ENCODE measurements around the gene P2RX6.
"Not testable (repeated sequence)": the region's sequence is repeated elsewhere in the genome, so short reads cannot be mapped to it uniquely, and the experiment has no call there.

P2RX6 gene

DNA sequence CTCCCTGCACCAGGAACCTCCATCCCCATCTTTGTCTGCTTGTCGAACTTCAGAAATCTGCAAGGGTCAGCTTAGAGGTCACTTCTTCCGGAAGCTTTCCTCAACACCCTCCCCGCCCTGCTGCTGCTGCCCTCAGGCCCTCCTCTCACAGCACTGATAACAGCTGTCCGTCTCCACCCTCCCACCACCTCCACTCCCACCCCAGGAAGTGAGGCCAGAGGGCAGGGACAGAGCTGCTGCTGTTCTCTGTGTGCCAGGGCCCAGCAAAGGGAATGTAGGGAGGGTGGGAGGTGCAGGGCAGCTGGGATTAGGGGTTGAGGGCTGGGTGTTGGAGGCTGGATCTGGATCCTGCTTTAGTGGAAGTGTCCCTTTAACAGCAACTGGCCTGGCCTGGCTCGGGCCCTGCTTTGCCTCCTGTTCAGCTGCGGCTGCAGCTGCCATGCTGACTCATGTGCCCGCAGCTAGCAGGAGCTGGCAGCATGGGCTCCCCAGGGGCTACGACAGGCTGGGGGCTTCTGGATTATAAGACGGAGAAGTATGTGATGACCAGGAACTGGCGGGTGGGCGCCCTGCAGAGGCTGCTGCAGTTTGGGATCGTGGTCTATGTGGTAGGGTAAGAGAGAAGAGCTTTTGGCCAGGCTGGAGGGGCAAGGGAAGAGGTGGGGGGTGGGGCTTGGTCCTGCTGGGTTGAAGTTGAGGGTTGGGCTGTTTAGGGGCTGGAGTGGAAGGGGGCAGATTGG lies at the start of gene P2RX6:
P2RX6 (plus strand) TSS at position 440 of the 740 bp plus-strand sequence; CDS start at position 450, 10 bp downstream.
- DNase-seq (ENCODE audit: low read depth, low spot score) = no peak

DNA sequence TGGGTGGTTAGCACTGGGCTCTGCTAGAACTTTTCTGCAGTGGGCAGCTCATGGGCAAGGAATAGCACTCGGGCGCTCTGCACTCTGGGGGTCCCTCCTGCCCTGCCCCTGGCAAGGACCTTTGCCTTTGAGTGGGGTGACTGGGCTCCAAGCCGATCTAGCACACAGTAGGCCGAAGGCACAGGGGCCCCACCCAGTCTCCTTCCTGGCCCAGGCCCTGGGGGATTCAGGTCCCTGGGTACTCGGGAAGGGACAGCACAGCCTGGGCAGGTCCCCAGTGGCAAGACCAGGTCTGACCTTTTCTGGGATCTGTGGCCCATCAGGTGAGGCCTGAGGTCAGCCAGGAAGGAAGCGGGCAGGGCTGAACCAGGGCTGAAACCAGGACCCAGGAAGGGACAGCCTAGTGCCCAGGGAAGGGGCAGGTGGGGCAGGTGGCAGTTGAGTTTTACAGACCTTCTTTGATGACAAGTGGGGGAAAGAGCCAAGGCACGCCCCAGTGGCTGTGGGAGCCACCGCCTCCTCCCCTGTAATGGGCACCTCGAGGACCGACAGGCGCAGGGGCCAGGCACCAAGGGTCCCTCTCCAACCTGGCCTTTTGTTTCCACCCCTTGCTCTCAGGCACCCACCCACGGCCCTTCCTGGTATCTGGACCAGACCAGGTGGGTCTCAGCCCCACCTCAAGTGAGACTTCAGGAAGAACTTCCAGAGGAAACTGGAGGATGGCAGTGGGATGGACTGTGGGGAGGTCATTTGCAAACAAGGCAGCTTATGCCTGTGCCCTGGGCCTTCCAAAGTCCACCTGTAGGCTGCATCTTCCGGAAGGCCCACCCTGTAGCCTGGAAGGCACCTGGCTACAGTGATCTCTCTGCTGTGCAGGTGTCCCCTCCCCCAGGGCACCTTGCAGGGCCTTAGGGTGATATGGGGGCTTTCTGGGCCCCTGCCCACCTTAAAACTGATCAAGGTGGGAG lies 48.8 kb upstream of the P2RX6 start:
- DNase-seq (ENCODE audit: low read depth, low spot score) = no peak

DNA sequence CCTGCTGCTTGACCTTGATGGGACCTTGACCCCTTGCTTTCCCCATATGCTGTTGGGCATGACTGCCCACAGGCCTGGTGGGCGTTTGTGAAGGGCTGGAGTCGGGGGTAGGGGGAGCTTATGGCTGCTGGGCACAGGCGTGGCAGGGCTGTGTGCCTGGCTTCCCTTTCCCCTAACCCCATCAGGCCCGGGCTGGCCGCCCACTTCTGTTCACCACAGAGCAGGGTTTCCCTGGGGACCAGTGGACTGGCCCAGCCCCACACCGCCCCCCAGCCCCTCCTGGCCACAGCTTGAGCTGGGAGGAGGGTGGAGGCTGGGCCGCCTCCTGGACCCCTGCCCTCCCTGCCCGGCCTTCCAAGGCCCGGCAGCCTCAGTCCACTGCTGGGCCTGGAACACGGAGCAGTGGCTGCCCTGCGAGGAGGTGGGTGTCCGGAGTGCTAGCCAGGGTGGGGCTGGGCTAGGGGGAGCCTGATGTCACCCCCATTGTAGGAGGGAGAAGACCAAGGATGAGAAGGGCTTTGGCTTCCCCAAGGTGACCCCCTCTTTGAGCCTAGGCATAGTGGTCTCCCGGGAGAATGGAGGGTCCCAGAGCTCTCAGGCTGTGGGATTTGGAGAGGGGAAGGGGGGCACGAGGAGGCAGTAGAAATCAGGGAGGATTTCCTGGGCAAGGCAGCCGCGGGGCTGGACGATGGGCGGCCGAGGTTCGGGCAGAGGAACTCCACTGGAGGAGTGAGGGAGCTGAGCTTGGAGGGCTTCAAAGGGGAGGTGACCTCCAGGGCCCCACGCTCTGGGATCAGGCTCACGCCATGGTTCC lies 47.9 kb upstream of the P2RX6 start, which contains the start of gene AIFM3:
AIFM3 (plus strand) TSS at position 373 of the 814 bp plus-strand sequence. CDS start 690 bp downstream, outside the sequence.
- no peak for DNase-seq (ENCODE audit: low read depth, low spot score)

DNA sequence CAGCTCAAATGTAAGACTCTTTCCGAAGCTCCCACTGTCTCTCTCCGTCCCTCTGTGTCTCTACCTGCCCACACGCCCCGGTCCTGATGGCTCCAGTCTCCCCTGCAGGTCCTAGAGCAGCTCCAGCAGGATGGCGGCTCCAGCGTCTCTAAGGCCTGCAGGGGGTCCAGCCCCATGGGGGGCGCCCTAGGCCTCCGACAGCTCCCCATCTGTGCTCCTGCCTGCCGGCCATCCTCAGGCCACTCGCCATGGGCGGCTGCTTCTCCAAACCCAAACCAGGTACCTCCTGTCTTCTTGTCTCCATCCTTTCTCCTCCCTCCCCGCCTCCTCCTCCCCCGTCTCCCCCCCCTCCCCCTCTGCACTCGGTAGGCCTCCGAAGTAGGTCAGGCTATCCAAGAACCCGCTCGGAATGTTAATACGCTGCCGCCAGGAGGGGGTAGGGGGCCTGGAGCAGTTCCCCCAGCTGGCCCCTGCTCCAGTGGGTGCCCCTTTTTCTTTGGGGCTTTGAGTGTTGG lies 47.2 kb upstream of the P2RX6 start:
- no peak for DNase-seq (ENCODE audit: low read depth, low spot score)

DNA sequence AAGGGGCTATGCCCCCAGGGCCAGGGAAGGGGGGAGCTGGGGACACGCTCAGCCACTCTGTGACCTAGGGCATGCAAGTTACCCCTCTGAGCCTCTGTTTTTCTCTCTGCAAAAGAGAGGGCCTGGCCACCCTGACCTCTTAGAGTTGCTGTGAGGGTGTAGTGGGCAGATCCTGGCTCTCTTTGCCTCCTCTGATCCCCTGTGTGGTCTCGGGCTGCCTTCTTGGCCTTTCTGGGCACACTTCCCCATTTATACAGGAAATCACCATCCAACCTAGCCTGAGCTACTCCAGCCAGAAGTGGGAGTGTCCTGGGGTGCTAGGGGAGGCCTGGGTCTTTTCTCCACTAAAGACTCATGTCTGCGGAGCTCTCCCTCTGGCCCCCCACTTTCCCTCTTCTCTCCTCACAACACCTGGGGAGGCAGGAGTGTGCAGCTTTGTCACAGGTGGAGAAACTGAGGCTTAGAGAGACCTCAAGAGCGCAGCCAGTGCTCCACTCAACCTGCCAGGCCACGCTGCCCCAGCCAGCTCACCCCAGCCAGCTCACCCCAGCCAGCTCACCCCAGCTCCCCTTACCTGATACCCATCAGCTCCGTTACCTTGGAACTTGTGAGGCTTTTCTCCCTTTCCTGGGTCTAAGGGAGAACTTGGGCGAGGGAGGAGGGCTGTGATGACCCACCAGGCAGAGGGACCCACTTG lies 46.5 kb upstream of the P2RX6 start:
- no peak for DNase-seq (ENCODE audit: low read depth, low spot score)

DNA sequence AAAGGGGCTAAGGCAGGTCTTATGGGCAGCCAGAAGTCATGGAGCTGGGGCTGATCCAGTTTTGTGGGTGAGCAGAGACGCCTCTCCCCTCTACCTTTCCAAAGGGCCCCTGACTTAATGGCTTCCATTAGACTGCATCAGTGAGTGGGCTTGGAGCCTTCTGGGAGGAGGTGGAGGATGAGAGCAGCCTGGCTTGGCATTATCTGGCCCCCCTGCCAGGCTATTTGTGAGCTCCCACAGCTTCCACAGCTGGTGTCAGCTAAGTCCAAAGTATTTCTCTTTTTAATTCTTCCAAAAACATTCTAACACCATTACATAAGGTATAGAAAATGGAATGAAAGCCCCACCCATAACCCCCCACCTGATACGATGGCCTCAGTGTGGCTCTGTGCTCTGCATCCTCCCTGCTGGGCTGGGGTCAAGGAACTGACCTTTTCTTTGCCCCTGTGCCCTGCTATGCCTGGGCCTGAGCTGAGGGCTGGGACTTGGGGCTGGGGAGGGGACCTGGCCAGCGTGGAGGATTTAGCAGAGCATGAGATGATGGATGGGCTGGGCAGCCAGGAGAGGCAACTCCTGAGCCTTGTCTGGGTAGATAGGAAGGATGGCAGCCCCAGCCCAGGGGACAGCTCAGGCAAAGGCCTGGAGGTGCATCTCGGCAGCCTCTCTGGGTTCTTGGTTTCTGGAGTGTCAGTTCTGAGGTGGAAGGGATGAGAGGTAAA lies 43.9 kb upstream of the P2RX6 start:
- DNase-seq (ENCODE audit: low read depth, low spot score) = no peak

DNA sequence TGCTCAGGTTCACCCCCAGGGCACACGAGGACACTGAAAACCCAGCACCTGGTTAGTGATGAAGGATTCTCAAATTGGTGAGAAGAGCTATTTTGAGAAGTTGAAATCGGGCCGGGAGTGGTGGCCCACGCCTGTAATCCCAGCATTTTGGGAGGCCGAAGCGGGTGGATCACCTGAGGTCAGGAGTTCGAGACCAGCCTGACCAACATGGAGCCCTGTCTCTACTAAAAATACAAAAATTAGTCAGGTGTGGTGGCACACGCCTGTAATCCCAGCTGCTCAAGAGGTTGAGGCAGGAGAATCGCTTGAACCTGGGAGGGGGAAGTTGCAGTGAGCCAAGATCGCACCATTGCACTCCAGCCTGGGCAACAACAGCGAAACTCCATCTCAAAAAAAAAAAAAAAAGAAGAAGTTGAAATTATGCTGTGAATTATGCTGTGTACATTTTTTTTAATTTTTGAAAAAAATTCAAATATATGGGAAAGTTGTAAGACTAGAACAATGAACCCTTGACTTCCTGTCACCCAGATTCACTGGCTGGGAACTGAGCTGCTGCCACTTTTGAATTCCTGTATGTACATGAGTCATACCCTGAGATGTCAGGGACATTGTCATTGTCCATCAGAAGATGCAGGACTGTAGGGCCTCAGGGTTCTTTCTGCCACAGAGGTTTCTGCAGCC lies 42.8 kb upstream of the P2RX6 start:
- DNase-seq (ENCODE audit: low read depth, low spot score) = not testable (repeated sequence)

DNA sequence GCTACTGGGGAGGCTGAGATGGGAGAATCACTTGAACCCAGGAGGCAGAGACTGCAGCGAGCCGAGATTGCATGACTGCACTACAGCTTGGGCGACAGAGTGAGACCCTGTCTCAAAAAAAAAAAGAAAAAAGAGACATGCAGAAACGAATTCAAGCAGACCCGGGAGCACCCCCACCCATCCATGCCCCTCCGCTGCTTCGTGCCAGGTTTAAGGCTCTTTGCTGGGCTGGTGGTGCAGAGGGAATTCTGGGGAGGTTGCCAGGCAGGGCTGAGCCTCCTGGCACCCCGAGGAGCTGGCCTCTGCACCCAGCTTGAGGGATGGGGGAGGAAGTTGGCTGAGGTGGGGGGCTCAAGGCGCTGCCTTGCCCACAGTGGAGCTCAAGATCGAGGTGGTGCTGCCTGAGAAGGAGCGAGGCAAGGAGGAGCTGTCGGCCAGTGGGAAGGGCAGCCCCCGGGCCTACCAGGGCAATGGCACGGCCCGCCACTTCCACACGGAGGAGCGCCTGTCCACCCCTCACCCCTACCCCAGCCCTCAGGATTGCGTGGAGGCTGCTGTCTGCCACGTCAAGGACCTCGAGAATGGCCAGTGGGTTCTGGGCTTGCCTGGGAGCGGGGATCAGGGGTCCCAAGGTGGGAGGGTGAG lies 41.9 kb upstream of the P2RX6 start:
- no peak for DNase-seq (ENCODE audit: low read depth, low spot score)

DNA sequence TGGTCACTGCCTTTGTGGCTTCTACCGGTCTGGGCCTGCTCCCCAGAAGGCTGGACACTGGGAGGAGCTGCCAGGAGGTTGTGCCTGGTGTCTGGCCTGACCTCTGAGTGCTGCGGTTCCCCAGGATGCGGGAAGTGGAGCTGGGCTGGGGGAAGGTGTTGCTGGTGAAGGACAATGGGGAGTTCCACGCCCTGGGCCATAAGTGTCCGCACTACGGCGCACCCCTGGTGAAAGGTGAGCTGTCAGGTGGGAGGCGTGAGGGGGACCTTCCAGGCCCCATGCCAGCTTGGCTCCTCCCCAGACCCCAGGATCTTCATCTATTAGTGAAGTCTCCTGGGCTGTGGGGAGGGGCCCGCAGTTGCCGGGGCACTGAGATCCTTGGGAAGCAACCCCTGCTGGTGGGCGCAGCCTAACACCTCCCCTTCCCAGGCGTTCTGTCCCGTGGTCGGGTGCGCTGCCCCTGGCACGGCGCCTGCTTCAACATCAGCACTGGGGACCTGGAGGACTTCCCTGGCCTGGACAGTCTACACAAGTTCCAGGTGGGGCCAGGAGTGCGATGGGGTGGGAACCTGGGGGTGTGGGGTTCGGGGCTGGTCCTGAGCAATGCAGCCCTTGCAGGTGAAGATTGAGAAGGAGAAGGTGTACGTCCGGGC lies 41.2 kb upstream of the P2RX6 start:
- DNase-seq (ENCODE audit: low read depth, low spot score) = no peak

DNA sequence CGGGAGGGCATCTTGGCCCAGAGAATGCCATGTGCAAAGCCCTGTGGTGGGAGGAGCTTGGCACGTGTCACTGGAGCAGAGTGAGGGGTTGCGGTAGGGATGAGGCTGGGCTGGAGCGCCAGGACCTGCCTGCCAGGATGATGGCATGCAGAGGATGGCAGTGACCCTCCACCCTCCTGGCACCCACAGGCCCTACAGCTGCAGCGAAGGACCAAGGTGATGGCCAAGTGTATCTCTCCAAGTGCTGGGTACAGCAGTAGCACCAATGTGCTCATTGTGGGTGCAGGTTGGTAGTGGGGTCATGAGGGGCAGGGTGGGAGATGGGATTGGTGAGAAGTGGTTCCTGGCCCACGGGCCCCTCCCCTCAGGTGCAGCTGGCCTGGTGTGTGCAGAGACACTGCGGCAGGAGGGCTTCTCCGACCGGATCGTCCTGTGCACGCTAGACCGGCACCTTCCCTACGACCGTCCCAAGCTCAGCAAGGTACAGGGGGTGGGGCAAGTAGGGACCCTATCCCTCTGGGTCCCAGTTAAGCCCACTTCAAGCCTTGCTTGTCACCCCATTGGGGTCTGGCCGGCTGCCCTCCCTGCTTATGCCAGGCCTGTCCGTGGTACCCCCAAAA lies 40.5 kb upstream of the P2RX6 start:
- DNase-seq (ENCODE audit: low read depth, low spot score) = no peak

DNA sequence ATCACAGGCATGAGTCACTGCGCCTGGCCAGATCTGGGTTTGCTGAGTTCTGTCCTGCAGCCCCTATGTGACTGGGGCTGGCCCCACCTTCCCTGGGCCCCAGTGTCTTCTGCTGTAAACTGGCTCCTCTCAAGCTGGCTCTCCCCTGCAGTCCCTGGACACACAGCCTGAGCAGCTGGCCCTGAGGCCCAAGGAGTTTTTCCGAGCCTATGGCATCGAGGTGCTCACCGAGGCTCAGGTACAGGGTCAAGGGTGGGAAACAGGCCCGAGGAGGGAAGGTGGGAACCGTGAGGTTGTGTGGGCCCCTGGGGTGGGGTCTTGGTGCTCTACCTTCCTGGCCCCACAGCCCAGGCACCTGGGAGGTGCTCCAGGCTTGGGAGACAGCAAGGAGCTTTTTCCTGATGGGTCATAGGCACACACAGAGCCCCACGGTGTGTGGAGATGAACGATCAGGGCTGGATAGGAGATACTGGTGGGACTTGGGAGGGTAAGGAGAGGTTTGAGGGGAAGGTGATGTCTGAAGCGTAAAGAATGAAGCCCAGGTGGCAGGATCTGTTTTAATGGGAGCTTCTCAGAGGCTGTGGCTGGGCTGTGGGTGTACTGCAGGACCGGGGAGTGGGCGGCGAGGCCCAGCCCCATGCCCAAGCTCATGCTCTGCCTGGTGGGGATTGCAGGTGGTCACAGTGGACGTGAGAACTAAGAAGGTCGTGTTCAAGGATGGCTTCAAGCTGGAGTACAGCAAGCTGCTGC lies 39.2 kb upstream of the P2RX6 start:
- DNase-seq (ENCODE audit: low read depth, low spot score) = no peak

DNA sequence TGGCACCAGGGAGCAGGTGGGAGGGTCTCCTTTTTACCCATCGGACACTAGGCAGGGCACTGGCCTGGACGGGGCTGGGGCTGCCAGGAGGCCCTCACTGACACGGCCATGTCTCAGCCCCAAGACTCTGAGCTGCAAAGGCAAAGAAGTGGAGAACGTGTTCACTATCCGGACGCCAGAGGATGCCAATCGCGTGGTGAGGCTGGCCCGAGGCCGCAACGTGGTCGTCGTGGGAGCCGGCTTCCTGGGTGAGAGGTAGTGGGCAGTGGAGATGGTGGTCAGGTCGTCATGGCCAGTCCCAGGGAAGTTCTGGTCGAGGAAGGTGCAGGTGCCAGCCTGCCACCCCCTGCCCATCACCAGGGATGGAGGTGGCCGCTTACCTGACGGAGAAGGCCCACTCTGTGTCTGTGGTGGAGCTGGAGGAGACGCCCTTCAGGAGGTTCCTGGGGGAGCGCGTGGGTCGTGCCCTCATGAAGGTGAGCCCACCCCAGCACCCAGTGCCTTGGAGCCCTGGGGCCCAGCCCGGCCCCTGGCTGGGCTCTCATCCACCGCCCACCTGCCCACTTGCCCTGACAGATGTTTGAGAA lies 38.6 kb upstream of the P2RX6 start:
- DNase-seq (ENCODE audit: low read depth, low spot score) = no peak

DNA sequence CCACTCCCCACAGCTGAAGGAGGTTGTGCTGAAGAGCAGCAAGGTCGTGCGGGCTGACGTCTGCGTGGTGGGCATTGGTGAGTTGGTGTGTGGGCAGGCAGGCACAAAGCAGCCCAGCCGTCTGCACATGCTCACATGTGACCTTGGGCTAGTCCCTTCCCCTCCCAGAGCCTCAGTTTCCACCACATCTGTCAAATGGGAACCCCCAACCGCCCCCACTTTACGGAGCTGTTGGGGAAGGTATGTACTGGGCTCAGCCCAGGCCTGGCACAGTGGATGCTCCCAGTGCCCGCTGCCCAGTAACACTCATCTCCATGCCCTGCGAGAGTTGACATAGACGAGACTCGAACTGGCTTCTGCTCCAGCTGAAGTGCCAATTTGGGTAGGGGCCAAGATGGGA lies 37.9 kb upstream of the P2RX6 start:
- no peak for DNase-seq (ENCODE audit: low read depth, low spot score)

DNA sequence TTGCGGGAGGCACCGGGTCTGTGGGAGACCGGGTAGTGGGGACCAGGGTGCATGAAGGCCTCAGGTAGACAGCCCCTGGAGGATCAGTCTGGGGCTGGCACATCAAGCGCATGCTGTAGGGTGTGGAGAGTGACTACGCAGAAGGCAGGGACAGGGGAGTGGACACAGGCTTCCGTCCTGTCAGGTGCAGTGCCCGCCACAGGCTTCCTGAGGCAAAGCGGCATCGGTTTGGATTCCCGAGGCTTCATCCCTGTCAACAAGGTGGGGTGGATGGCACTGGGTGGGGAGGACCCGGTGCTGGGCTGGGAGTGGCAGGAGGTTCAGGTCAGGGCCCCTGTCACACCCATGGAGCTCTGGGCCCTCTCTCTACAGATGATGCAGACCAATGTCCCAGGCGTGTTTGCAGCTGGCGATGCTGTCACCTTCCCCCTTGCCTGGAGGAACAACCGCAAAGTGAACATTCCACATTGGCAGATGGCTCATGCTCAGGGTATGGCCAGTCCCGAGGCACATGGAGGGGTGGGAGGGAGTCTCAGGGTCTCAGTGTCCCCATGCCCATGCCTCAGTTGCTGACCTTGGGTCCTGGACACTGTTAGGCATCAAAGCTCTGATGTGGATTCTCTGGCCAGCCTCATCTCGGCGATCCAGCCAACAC lies 37.3 kb upstream of the P2RX6 start:
- DNase-seq (ENCODE audit: low read depth, low spot score) = no peak

DNA sequence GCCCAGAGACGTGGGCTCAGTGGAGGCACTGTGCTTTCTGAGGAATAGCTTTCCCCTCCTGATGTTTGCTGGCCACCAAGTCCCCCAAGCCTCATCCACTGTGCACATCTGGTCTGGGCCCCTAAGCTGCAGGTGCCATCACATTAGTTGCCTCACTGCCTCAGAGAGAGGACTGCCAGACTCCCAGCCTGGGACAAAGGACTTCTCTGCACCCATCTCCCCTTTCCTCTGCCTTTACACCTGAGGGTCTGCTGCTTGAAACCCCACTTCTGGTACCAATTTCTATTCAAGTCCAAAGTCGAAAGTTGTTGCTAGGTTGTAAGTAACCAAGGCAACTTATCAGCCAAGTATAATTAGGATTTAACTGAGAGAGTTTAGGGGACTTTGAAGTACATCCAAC lies 36.5 kb upstream of the P2RX6 start:
- DNase-seq (ENCODE audit: low read depth, low spot score) = no peak

DNA sequence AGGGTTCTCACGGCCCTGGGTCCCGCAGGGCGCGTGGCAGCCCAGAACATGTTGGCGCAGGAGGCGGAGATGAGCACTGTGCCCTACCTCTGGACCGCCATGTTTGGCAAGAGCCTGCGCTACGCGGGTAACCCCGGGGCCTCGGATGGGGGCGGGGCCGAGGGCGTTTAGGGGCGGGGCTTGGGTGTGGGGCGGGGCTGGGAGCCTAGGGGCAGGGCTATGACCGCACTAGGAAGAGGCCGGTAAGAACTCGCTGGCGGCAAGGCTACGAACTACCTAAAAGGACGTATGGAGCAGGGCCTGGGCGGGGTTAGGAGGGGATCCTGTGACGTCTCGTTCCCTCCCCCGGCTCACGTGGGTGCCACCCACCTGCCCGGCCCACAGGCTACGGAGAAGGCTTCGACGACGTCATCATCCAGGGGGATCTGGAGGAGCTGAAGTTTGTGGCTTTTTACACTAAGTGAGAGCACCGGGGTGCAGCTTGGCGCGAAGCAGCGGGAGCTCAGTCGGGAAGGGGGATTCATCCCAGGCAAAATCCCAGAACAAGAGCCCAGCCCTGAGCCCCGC lies 35.6 kb upstream of the P2RX6 start:
- no peak for DNase-seq (ENCODE audit: low read depth, low spot score)
